HFFc6 (cell line): ENCODE results near the gene CD163L1. TPM values are rescaled to one million over a fixed set of nuclear protein-coding genes. Genes with fewer than 3 reads are reported as not detected.

Experiments used
- DNase-seq: peaks from one replicate; pipeline ENCODE4 v3.0.0-alpha.2; 2018
- H3K27ac Mint-ChIP-seq: 2 replicates; pipeline ENCODE4 v1.8.0; 2020; ENCODE audit warnings: mild to moderate bottlenecking, mixed read lengths
- H3K27me3 Mint-ChIP-seq: 2 replicates; pipeline ENCODE4 v1.8.0; 2021; ENCODE audit warnings: mild to moderate bottlenecking, moderate library complexity, mixed read lengths; ENCODE audit not compliant: insufficient read depth
- H3K36me3 Mint-ChIP-seq: 2 replicates; pipeline ENCODE4 v1.8.0; 2021; ENCODE audit warnings: low read depth, mixed read lengths
- H3K4me1 Mint-ChIP-seq: 2 replicates; pipeline ENCODE4 v1.8.0; 2020; ENCODE audit warnings: low read depth, mixed read lengths
- H3K4me3 Mint-ChIP-seq: 2 replicates; pipeline ENCODE4 v1.8.0; 2020; ENCODE audit warnings: mild to moderate bottlenecking, moderate library complexity, mixed read lengths
- H3K9me3 Mint-ChIP-seq: 2 replicates; pipeline ENCODE4 v1.8.0; 2020; ENCODE audit warnings: mild to moderate bottlenecking, mixed read lengths
- CTCF ChIP-seq: fragments of 200-600 bp; sonication (generic); IDR thresholded peaks from 2 replicates; pipeline ENCODE4 v1.5.0; 2021; ENCODE audit warnings: antibody characterized with exemption, mild to moderate bottlenecking
- long read RNA-seq: library from polyadenylated mRNA; unstranded; transcript quantifications from one replicate; pipeline ENCODE4 v2.0.0, GENCODE V29; 2019
- total RNA-seq, 6 experiments: library from RNA; stranded (reverse); fragmentation: NEBNext Ultra II Directional; extraction: Animal tissue kit (Norgen Biotek cat#: 25700); gene quantifications; 2 replicates in 1 of 6; 3 replicates in 5 of 6; pipeline ENCODE4 v1.2.3, GENCODE V29; 2021

CD163L1 gene
- 1 to 10 TPM; 5.7 to 9.9 (median 7.6) TPM for total RNA-seq
- long read RNA-seq, partial matches to known transcripts, result 4 of 11 reads
- long read RNA-seq, other reads (novel, unspliced or antisense), result 7 of 11 reads

DNA sequence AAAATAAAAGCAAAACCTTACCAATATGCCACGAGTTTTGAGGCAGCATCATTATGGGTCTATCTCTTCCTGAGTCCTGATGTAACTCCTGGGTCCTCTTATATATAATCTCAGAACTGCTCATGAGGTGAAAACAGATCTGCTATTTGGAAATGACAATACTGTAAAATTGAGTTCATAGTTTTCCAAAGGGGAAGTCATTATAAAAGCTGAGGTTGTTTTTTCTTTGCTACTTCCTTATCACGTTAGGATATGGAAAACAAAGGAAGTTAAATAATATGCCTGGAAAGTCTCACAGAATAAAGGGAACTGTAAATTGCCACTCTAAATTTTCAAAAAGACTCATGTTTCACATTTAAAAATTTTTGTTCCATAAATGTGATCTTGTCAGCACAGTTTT, at the start of gene CD163L1:
Gene CD163L1 (minus strand): TSS at position 78 of the 400 bp plus-strand sequence. CDS start 26 bp downstream, at position 52.
- DNase-seq, result no peak
- Mint-ChIP-seq H3K27me3 (no peaks in the 10 kb centered on the region; the same call in none of the 2 replicates), H3K9me3 (no peaks in the 10 kb centered on the region), H3K27ac (no peak within 1 kb of the TSS), H3K4me1 (no peaks in the 10 kb centered on the region), H3K4me3 (no peak within 1 kb of the TSS), H3K36me3 (no peaks in the 10 kb centered on the region; the same call in 1 of the 2 replicates)
- TF ChIP-seq CTCF, result no peak

DNA sequence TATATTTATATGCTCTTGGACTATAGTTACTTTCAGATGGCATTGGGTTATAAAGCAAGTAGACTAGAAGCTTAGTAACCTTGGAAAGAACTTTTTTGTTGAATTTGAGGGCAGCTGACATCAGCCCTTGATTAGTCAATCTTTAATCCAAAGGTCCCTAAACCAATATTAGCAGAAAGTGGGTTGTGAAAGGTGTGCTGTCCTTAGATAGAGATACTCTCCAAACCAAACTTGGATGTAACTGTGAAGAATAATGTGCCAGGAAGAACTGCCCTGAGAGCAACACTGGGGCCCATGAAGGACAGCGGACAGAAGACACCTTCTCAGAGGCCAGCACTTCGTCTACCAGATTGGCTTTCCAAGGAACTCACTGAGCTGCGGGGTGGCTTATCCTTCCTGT, 49.1 kb upstream of the CD163L1 start:
- Mint-ChIP-seq H3K27me3 (no peaks in the 10 kb centered on the region), H3K4me3 (no peak overlapping the region), H3K4me1 (peaks cover 14% of the 10 kb centered on the region), H3K27ac (no peak overlapping the region), H3K36me3 (peaks cover 9% of the 10 kb centered on the region; the same call in 1 of the 2 replicates), H3K9me3 (no peaks in the 10 kb centered on the region)
- TF ChIP-seq CTCF, result no peak
- DNase-seq, result no peak

- H3K27me3 Mint-ChIP-seq, result no peaks in the 10 kb centered on the region
- no peak overlapping the region for H3K4me3 Mint-ChIP-seq
- DNase-seq, result no peak
- no peak overlapping the region for H3K27ac Mint-ChIP-seq
- no peaks in the 10 kb centered on the region for H3K36me3 Mint-ChIP-seq
- no peak for TF ChIP-seq CTCF
- 0 out of 2 replicates have a peak, but pooled peaks cover 5% of the 10 kb centered on the region for H3K4me1 Mint-ChIP-seq
- H3K9me3 Mint-ChIP-seq, result no peaks in the 10 kb centered on the region
These were observed 42.6 kb upstream of the CD163L1 start for GRCh38 chr12:7486512-7486911.

GRCh38 chr12:7485095-7485494, 41.1 kb upstream of the CD163L1 start:
- Mint-ChIP-seq H3K27ac (no peak overlapping the region), H3K9me3 (no peaks in the 10 kb centered on the region), H3K36me3 (no peaks in the 10 kb centered on the region), H3K4me1 (peaks cover 6% of the 10 kb centered on the region), H3K27me3 (no peaks in the 10 kb centered on the region), H3K4me3 (no peak overlapping the region)
- no peak for TF ChIP-seq CTCF
- no peak for DNase-seq

DNA sequence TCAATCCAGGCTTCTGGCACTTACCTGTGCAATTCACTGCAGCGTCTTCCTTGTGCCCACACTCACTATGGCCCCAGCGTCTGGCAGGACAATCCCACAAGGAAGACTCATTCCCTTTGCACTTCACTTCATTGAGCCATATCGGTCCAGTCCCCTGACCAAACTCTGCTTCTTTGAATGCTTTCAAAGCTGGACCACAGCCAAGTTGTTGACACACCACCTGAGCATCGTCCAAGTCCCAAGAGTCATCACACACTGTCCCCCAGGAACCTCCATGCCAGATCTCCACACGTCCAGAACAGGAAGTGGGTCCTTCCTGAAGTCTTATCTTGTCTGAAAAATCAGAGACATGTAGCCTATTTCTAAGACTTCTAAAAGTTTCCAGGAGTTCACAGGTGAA, 39.4 kb upstream of the CD163L1 start:
- H3K27ac Mint-ChIP-seq, result no peak overlapping the region
- H3K27me3 Mint-ChIP-seq, result no peaks in the 10 kb centered on the region
- no peak for TF ChIP-seq CTCF
- H3K4me3 Mint-ChIP-seq, result no peak overlapping the region
- no peaks in the 10 kb centered on the region for H3K36me3 Mint-ChIP-seq
- no peaks in the 10 kb centered on the region for H3K9me3 Mint-ChIP-seq
- DNase-seq, result no peak
- peaks cover 11% of the 10 kb centered on the region for H3K4me1 Mint-ChIP-seq

DNA sequence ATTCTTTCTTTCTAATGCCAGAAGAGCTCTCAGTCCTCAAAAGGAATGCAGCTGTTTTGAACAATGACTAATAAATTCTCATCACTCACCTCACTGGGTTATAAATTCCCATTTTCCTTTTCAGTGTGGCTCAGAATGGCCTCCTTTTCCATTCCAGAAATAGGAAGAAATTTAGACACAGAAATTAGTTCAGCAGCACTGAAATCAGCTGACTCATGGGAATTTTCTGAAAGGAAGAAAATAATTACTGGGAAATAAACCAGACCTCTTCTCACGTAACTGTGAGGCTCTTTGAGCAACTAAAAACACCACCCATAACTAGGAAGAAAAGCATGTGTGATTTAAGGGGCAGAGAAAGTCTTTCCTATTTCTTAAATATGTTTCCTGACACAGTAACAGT, 35.8 kb upstream of the CD163L1 start:
- TF ChIP-seq CTCF, result no peak
- Mint-ChIP-seq H3K4me3 (no peak overlapping the region), H3K9me3 (no peaks in the 10 kb centered on the region), H3K27me3 (no peaks in the 10 kb centered on the region), H3K4me1 (peaks cover 11% of the 10 kb centered on the region), H3K36me3 (no peaks in the 10 kb centered on the region), H3K27ac (no peak overlapping the region)
- no peak for DNase-seq
